HepG2 (cell line): Measurements from ENCODE around the gene FNDC3B. TPM values are rescaled to one million over a fixed set of nuclear protein-coding genes. Genes with fewer than 3 reads are reported as not detected.
A peak's percentile ranks its signal among the peaks of the same experiment; 100 is the strongest.

Experiments used
- AGO2 ChIP-seq: fragments of 200-400 bp; formaldehyde crosslinking; optimal IDR thresholded peaks from 2 replicates; pipeline ENCODE3; 2017; ENCODE audit warnings: mild to moderate bottlenecking, low read depth, low read length, moderate library complexity
- HOXA3 ChIP-seq: sonication (generic); formaldehyde crosslinking; IDR thresholded peaks from 2 replicates; pipeline ENCODE4 v1.5.0; 2020; ENCODE audit warnings: missing genetic modification reagents
- IRF2 ChIP-seq: IDR thresholded peaks from 2 replicates; pipeline ENCODE4 v1.6.1; 2018; ENCODE audit warnings: missing genetic modification reagents, missing compliant biosample characterization
- MAFF ChIP-seq: IDR thresholded peaks from 2 replicates; pipeline ENCODE4 v1.6.1; 2011; ENCODE audit warnings: low read depth, low read length, improper control_type of control experiment
- MEF2D ChIP-seq: sonication (generic); formaldehyde crosslinking; IDR thresholded peaks from 2 replicates; pipeline ENCODE4 v1.5.1; 2020; ENCODE audit warnings: mild to moderate bottlenecking, missing genetic modification reagents
- NFKBIZ ChIP-seq: IDR thresholded peaks from 2 replicates; pipeline ENCODE4 v1.6.1; 2018; ENCODE audit warnings: missing genetic modification reagents, missing compliant biosample characterization
- SMAD3 ChIP-seq: sonication (generic); formaldehyde crosslinking; IDR thresholded peaks from 2 replicates; pipeline ENCODE4 v1.4.0; 2020; ENCODE audit warnings: missing genetic modification reagents
- U2AF2 ChIP-seq: fragments of 200-400 bp; formaldehyde crosslinking; IDR thresholded peaks from 2 replicates; pipeline ENCODE4 v1.6.1; 2017; ENCODE audit warnings: low read depth, mild to moderate bottlenecking, low read length
- ZNF124 ChIP-seq: sonication (generic); formaldehyde crosslinking; IDR thresholded peaks from 2 replicates; pipeline ENCODE4 v1.4.0; 2020; ENCODE audit warnings: missing genetic modification reagents
- ZNF382 ChIP-seq: sonication (generic); formaldehyde crosslinking; IDR thresholded peaks from 2 replicates; pipeline ENCODE4 v1.5.0; 2020; ENCODE audit warnings: missing genetic modification reagents, mild to moderate bottlenecking, borderline replicate concordance
- ZNF446 ChIP-seq: sonication (generic); formaldehyde crosslinking; IDR thresholded peaks from 2 replicates; pipeline ENCODE4 v1.5.0; 2020; ENCODE audit warnings: mild to moderate bottlenecking, missing genetic modification reagents
- ZNF644 ChIP-seq: IDR thresholded peaks from 2 replicates; pipeline ENCODE4 v1.6.1; 2016; ENCODE audit warnings: low read depth
- ZNF749 ChIP-seq: sonication (generic); formaldehyde crosslinking; IDR thresholded peaks from 2 replicates; pipeline ENCODE4 v1.8.0; 2022; ENCODE audit warnings: mild to moderate bottlenecking, missing genetic modification reagents, moderate library complexity, borderline replicate concordance
- ZNF761 ChIP-seq: sonication (generic); formaldehyde crosslinking; conservative IDR thresholded peaks from 2 replicates; pipeline ENCODE4 v1.4.0; 2020; ENCODE audit warnings: mild to moderate bottlenecking, missing genetic modification reagents
- polyA plus RNA-seq, 8 experiments: library from polyadenylated mRNA; depleted of rRNA in 3 of 8; stranded (reverse) in 7 of 8; unstranded in 1 of 8; fragments of >200 nt; fragmentation: Illumina TruSeq in 4 of 8; extraction: Trizol in 4 of 8; gene quantifications; 2 replicates each; pipeline versions ENCODE4 v1.2.1 to v1.2.3, GENCODE V29; 2011 to 2016; ENCODE audit warnings: low read depth in 4 of 8, missing spikeins in 1 of 8, mixed read lengths in 1 of 8; ENCODE audit not compliant: insufficient read depth in 1 of 8
- total RNA-seq, 5 experiments: library from RNA; depleted of rRNA; stranded (reverse); fragments of >200 nt; fragmentation: Illumina TruSeq; extraction: Trizol; gene quantifications; 2 replicates each; pipeline ENCODE4 v1.2.3, GENCODE V29; 2016; ENCODE audit warnings: low read depth in 1 of 5
- TF ChIP-seq, protein P1 (sequence below): sonication (generic); formaldehyde crosslinking; IDR thresholded peaks from 2 replicates; pipeline ENCODE4 v1.5.1; 2020; ENCODE audit warnings: mild to moderate bottlenecking, missing genetic modification reagents, moderate library complexity
- TF ChIP-seq, protein P2 (sequence below): sonication (generic); formaldehyde crosslinking; IDR thresholded peaks from 2 replicates; pipeline ENCODE4 v1.8.0; 2022; ENCODE audit warnings: missing genetic modification reagents, mild to moderate bottlenecking, inconsistent platforms, borderline replicate concordance
- TF ChIP-seq, protein P3 (sequence below): sonication (generic); formaldehyde crosslinking; IDR thresholded peaks from 2 replicates; pipeline ENCODE4 v1.8.0; 2022; ENCODE audit warnings: missing genetic modification reagents, low read depth, mild to moderate bottlenecking, borderline replicate concordance
- TF ChIP-seq, protein P4 (sequence below): sonication (generic); formaldehyde crosslinking; IDR thresholded peaks from 2 replicates; pipeline ENCODE4 v1.9.0; 2021; ENCODE audit warnings: mild to moderate bottlenecking, missing genetic modification reagents
- TF ChIP-seq, protein P5 (sequence below): IDR thresholded peaks from 2 replicates; pipeline ENCODE4 v1.6.1; 2016; ENCODE audit warnings: missing genetic modification reagents, missing compliant biosample characterization
- TF ChIP-seq, protein P6 (sequence below): IDR thresholded peaks from 2 replicates; pipeline ENCODE4 v1.6.1; 2016; ENCODE audit warnings: mild to moderate bottlenecking

Gene FNDC3B
- total and polyA plus RNA-seq, 2 of the 13 experiments (the other 11 are each of a cell fraction or from before 2014, with no cell fraction given): 74.8 to 103 TPM

DNA sequence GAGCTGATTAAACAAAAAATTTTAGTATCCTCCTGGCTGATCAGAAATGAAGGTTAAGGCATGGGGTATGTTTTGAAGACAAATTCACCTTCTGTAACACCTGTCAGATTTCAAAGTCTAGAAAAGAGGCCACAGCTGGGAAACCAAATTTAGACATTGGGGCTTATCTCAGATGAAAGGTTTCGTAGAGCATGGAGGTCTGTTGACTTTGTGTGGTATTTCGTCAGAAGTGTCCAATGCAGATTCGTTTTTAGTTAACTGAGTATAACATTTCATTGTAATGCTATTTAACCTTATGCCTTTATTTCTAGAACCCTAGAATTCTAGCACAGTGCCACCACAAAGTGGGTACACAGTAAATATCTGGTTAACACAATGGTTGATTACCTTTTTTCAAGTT, 61.7 kb downstream of the FNDC3B start (continued):
- TF ChIP-seq ZNF749 (no peak), AGO2 (peak; percentile 24), SMAD3 (CRISPR knock-in tag) (0 out of 2 replicates have a peak, but pooled peaks have one; percentile 84), IRF2 (CRISPR knock-in tag) (peak; percentile 72; the same call in 1 of the 2 replicates), MEF2D (peak; percentile 97), U2AF2 (no peak), HOXA3 (peak; percentile 61; the same call in 1 of the 2 replicates), ZNF382 (CRISPR knock-in tag) (no peak), ZNF761 (CRISPR knock-in tag) (no peak), ZNF644 (0 out of 2 replicates have a peak, but pooled peaks have one; percentile 49), MAFF (no peak), NFKBIZ (CRISPR knock-in tag) (peak; percentile 82; the same call in 1 of the 2 replicates), ZNF446 (no peak), ZNF124 (CRISPR knock-in tag) (0 out of 2 replicates have a peak, but pooled peaks have one; percentile 43)
- TF ChIP-seq, protein P1, sequence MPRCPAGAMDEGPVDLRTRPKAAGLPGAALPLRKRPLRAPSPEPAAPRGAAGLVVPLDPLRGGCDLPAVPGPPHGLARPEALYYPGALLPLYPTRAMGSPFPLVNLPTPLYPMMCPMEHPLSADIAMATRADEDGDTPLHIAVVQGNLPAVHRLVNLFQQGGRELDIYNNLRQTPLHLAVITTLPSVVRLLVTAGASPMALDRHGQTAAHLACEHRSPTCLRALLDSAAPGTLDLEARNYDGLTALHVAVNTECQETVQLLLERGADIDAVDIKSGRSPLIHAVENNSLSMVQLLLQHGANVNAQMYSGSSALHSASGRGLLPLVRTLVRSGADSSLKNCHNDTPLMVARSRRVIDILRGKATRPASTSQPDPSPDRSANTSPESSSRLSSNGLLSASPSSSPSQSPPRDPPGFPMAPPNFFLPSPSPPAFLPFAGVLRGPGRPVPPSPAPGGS (CRISPR knock-in tag): no peak
- TF ChIP-seq, protein P2, sequence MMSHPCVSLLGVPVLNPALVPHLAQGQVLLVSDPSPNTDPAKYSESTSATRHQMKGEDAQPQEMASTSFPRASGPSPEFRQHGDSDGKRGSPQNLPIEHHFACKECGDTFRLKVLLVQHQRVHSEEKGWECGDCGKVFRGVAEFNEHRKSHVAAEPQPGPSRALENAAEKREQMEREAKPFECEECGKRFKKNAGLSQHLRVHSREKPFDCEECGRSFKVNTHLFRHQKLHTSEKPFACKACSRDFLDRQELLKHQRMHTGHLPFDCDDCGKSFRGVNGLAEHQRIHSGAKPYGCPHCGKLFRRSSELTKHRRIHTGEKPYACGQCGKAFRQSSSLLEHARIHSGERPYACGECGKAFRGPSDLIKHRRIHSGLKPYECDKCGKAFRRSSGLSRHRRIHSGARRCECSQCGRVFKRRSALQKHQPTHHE (CRISPR knock-in tag): no peak
- TF ChIP-seq, protein P3, sequence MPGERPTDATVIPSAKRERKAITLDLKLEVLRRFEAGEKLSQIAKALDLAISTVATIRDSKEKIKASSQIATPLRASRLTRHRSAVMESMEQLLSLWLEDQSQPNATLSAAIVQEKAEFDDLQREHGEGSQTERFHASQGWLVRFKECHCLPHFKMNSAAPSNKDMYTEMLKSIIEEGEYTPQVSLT (CRISPR knock-in tag): no peak
- TF ChIP-seq, protein P4, sequence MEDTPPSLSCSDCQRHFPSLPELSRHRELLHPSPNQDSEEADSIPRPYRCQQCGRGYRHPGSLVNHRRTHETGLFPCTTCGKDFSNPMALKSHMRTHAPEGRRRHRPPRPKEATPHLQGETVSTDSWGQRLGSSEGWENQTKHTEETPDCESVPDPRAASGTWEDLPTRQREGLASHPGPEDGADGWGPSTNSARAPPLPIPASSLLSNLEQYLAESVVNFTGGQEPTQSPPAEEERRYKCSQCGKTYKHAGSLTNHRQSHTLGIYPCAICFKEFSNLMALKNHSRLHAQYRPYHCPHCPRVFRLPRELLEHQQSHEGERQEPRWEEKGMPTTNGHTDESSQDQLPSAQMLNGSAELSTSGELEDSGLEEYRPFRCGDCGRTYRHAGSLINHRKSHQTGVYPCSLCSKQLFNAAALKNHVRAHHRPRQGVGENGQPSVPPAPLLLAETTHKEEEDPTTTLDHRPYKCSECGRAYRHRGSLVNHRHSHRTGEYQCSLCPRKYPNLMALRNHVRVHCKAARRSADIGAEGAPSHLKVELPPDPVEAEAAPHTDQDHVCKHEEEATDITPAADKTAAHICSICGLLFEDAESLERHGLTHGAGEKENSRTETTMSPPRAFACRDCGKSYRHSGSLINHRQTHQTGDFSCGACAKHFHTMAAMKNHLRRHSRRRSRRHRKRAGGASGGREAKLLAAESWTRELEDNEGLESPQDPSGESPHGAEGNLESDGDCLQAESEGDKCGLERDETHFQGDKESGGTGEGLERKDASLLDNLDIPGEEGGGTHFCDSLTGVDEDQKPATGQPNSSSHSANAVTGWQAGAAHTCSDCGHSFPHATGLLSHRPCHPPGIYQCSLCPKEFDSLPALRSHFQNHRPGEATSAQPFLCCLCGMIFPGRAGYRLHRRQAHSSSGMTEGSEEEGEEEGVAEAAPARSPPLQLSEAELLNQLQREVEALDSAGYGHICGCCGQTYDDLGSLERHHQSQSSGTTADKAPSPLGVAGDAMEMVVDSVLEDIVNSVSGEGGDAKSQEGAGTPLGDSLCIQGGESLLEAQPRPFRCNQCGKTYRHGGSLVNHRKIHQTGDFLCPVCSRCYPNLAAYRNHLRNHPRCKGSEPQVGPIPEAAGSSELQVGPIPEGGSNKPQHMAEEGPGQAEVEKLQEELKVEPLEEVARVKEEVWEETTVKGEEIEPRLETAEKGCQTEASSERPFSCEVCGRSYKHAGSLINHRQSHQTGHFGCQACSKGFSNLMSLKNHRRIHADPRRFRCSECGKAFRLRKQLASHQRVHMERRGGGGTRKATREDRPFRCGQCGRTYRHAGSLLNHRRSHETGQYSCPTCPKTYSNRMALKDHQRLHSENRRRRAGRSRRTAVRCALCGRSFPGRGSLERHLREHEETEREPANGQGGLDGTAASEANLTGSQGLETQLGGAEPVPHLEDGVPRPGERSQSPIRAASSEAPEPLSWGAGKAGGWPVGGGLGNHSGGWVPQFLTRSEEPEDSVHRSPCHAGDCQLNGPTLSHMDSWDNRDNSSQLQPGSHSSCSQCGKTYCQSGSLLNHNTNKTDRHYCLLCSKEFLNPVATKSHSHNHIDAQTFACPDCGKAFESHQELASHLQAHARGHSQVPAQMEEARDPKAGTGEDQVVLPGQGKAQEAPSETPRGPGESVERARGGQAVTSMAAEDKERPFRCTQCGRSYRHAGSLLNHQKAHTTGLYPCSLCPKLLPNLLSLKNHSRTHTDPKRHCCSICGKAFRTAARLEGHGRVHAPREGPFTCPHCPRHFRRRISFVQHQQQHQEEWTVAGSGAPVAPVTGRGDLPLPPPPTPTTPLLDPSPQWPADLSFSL (CRISPR knock-in tag): no peak
- TF ChIP-seq, protein P5, sequence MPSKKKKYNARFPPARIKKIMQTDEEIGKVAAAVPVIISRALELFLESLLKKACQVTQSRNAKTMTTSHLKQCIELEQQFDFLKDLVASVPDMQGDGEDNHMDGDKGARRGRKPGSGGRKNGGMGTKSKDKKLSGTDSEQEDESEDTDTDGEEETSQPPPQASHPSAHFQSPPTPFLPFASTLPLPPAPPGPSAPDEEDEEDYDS (CRISPR knock-in tag): peak; percentile 45; the same call in 1 of the 2 replicates
- TF ChIP-seq, protein P6, sequence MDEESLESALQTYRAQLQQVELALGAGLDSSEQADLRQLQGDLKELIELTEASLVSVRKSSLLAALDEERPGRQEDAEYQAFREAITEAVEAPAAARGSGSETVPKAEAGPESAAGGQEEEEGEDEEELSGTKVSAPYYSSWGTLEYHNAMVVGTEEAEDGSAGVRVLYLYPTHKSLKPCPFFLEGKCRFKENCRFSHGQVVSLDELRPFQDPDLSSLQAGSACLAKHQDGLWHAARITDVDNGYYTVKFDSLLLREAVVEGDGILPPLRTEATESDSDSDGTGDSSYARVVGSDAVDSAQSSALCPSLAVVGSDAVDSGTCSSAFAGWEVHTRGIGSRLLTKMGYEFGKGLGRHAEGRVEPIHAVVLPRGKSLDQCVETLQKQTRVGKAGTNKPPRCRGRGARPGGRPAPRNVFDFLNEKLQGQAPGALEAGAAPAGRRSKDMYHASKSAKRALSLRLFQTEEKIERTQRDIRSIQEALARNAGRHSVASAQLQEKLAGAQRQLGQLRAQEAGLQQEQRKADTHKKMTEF (CRISPR knock-in tag): peak; percentile 92
